Fibroblast of lung (primary cell): ENCODE data around the gene CEP164. TPM values are rescaled to one million over a fixed set of nuclear protein-coding genes. Genes with fewer than 3 reads are reported as not detected.

Source experiments
- DNase-seq, 2 donors: peaks; one replicate each; pipeline versions ENCODE4 v3.0.0 to v3.0.0-alpha.2; 2010; ENCODE audit warnings: low read depth in 2 of 2
- H2AFZ ChIP-seq: 2 replicates; pipeline ENCODE4 v1.5.1; 2012; ENCODE audit warnings: low read length, control low read depth, inconsistent platforms
- H3K27ac ChIP-seq: 2 replicates; pipeline ENCODE4 v1.5.1; 2011; ENCODE audit warnings: low read length, control low read depth; ENCODE audit not compliant: insufficient read depth
- H3K27me3 ChIP-seq: 2 replicates; pipeline ENCODE4 v1.5.1; 2011; ENCODE audit warnings: mild to moderate bottlenecking, low read length; ENCODE audit not compliant: control insufficient read depth, insufficient read depth
- H3K36me3 ChIP-seq: 2 replicates; pipeline ENCODE4 v1.5.1; 2011; ENCODE audit warnings: low read length; ENCODE audit not compliant: control insufficient read depth, insufficient read depth
- H3K4me1 ChIP-seq: 2 replicates; pipeline ENCODE4 v1.5.1; 2011; ENCODE audit warnings: low read length; ENCODE audit not compliant: control insufficient read depth, insufficient read depth; ENCODE audit errors: extremely low read depth
- H3K4me2 ChIP-seq: 2 replicates; pipeline ENCODE4 v1.5.1; 2011; ENCODE audit warnings: low read length, control low read depth; ENCODE audit not compliant: insufficient read depth; ENCODE audit errors: extremely low read depth
- H3K4me3 ChIP-seq, 4 experiments: fragments of 200-600 bp in 1 of 4; sonication (generic) in 1 of 4; replicated peaks in 1 of 4; 2 replicates each; pipeline ENCODE4 v1.5.1; 2011 to 2016; ENCODE audit warnings: low read length in 4 of 4, low read depth in 3 of 4, mild to moderate bottlenecking in 3 of 4, control low read depth in 2 of 4, inconsistent platforms in 1 of 4, mixed read lengths in 1 of 4; ENCODE audit not compliant: insufficient read depth in 1 of 4; ENCODE audit errors: control extremely low read depth in 1 of 4
- H3K79me2 ChIP-seq: 2 replicates; pipeline ENCODE4 v1.5.1; 2012; ENCODE audit warnings: mild to moderate bottlenecking, low read length, inconsistent platforms; ENCODE audit not compliant: control insufficient read depth, insufficient read depth
- H3K9ac ChIP-seq: 2 replicates; pipeline ENCODE4 v1.5.1; 2011; ENCODE audit warnings: mild to moderate bottlenecking, low read length, control low read depth; ENCODE audit not compliant: insufficient read depth
- H3K9me3 ChIP-seq: 2 replicates; pipeline ENCODE4 v1.5.1; 2012; ENCODE audit warnings: low read depth, low read length; ENCODE audit not compliant: control insufficient read depth, insufficient read depth
- H4K20me1 ChIP-seq: 2 replicates; pipeline ENCODE4 v1.5.1; 2011; ENCODE audit warnings: low read length; ENCODE audit not compliant: control insufficient read depth, insufficient read depth; ENCODE audit errors: extremely low read depth
- EZH2 ChIP-seq: IDR thresholded peaks from 2 replicates; pipeline ENCODE4 v1.5.1; 2012; ENCODE audit warnings: low read length, control low read depth, mild to moderate bottlenecking; ENCODE audit errors: missing control alignments
- polyA plus RNA-seq, 2 donors: library from polyadenylated mRNA; depleted of rRNA in 1 of 2; stranded (reverse) in 1 of 2; unstranded in 1 of 2; fragments of >200 nt; gene quantifications; 2 replicates each; pipeline ENCODE4 v1.2.1, GENCODE V29; 2011 to 2012; ENCODE audit warnings: missing spikeins in 1 of 2
- total RNA-seq: library from RNA; depleted of rRNA; stranded (reverse); fragments of >200 nt; gene quantifications from 2 replicates; pipeline ENCODE4 v1.2.1, GENCODE V29; 2014
- TF ChIP-seq, protein P1 (sequence below), 2 donors: IDR thresholded peaks in 1 of 2; conservative IDR thresholded peaks in 1 of 2; 1 replicate in 1 of 2; 2 replicates in 1 of 2; pipeline ENCODE4 v1.5.1; 2011 to 2012; ENCODE audit warnings: low read length in 2 of 2, control low read depth in 1 of 2, inconsistent platforms in 1 of 2, low read depth in 1 of 2, mild to moderate bottlenecking in 1 of 2

Gene CEP164
- total and polyA plus RNA-seq, 2 donors (not counting 1 experiment from before 2014, with no cell fraction given): 16.1 to 33.5 TPM

DNA sequence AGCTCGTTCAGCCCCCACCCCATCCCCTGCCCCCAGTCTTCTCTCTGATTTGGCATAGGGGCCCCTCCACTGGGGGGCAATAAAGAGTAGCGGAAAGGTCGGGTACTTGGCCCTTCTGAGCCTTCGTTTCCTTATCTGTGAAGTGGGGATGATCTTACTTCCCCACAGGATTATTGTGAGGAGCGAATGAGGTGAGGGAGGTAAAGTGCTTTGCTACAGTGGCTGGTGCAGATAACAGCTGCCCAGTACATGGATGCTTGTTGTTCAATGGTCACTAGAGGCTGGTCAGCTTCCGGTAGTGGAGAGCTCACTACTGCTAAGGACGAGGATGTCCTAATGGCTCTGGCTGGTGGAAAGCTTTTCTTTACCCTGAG, 101.2 kb downstream of the CEP164 start:
- Histone ChIP-seq H3K9me3 (no peaks in the 10 kb centered on the region), H3K79me2 (no peaks in the 10 kb centered on the region), H3K27me3 (peaks cover 4% of the 10 kb centered on the region), H3K4me3 (no peak overlapping the region), H3K36me3 (no peaks in the 10 kb centered on the region), H3K9ac (no peak overlapping the region), H4K20me1 (no peaks in the 10 kb centered on the region), H3K4me2 (no peak overlapping the region), H3K27ac (no peak overlapping the region), H2AFZ (no peak overlapping the region), H3K4me1 (no peaks in the 10 kb centered on the region)
- DNase-seq: no peak
- TF ChIP-seq, protein P1, sequence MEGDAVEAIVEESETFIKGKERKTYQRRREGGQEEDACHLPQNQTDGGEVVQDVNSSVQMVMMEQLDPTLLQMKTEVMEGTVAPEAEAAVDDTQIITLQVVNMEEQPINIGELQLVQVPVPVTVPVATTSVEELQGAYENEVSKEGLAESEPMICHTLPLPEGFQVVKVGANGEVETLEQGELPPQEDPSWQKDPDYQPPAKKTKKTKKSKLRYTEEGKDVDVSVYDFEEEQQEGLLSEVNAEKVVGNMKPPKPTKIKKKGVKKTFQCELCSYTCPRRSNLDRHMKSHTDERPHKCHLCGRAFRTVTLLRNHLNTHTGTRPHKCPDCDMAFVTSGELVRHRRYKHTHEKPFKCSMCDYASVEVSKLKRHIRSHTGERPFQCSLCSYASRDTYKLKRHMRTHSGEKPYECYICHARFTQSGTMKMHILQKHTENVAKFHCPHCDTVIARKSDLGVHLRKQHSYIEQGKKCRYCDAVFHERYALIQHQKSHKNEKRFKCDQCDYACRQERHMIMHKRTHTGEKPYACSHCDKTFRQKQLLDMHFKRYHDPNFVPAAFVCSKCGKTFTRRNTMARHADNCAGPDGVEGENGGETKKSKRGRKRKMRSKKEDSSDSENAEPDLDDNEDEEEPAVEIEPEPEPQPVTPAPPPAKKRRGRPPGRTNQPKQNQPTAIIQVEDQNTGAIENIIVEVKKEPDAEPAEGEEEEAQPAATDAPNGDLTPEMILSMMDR (conservative IDR thresholded peaks at IDR 0.05 in 1 of 2, IDR thresholded peaks at IDR 0.05 in 1 of 2; ENCODE audit: low read depth in 1 of 2, low read length in 2 of 2): no peak
- no peak for TF ChIP-seq EZH2

GRCh38 chr11:117430293-117430955, 102.8 kb downstream of the CEP164 start:
- H3K36me3 ChIP-seq: no peaks in the 10 kb centered on the region

DNA sequence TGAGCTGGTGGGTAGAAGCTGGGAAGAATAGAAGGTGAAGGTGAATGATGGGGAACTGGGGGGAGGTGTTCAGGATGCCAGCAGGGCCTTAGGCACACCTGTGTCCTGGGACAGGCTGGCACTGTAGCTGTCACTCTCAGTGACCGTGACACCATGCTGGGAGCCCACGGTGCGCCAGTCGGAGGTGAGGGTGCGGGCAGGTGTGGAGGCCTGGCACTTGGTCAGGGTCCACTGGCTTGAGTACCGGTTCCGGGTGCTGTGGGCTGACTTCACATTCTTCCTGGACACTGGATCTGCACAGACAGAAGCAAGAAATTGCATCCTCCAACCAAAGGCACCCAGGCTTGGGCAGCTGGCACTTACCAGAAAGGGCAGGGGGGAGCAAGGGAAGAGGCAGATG, 103.8 kb downstream of the CEP164 start:
- Histone ChIP-seq H3K79me2 (no peaks in the 10 kb centered on the region), H2AFZ (no peak overlapping the region), H3K4me3 (no peak overlapping the region), H3K4me2 (no peak overlapping the region), H3K9me3 (no peaks in the 10 kb centered on the region), H4K20me1 (no peaks in the 10 kb centered on the region), H3K36me3 (no peaks in the 10 kb centered on the region), H3K4me1 (no peaks in the 10 kb centered on the region), H3K27me3 (peaks cover 2% of the 10 kb centered on the region), H3K27ac (no peak overlapping the region), H3K9ac (no peak overlapping the region)
- DNase-seq: no peak
- TF ChIP-seq EZH2: no peak
- TF ChIP-seq, protein P1 (conservative IDR thresholded peaks at IDR 0.05 in 1 of 2, IDR thresholded peaks at IDR 0.05 in 1 of 2; ENCODE audit: low read depth in 1 of 2, low read length in 2 of 2): no peak

More at GRCh38 chr11:117430293-117430955, 102.8 kb downstream of the CEP164 start:
- DNase-seq: no peak
- no peaks in the 10 kb centered on the region for H3K79me2 ChIP-seq
- H4K20me1 ChIP-seq: no peaks in the 10 kb centered on the region
- no peak overlapping the region for H2AFZ ChIP-seq
- H3K27me3 ChIP-seq: peaks cover 4% of the 10 kb centered on the region
- H3K9ac ChIP-seq: no peak overlapping the region
- no peak overlapping the region for H3K27ac ChIP-seq
- no peak for TF ChIP-seq EZH2
- TF ChIP-seq, protein P1 (conservative IDR thresholded peaks at IDR 0.05 in 1 of 2, IDR thresholded peaks at IDR 0.05 in 1 of 2; ENCODE audit: low read depth in 1 of 2, low read length in 2 of 2): no peak
- H3K9me3 ChIP-seq: no peaks in the 10 kb centered on the region
- no peak overlapping the region for H3K4me3 ChIP-seq
- H3K4me2 ChIP-seq: no peak overlapping the region
- no peaks in the 10 kb centered on the region for H3K4me1 ChIP-seq
